Left lung (tissue), 10 donors: ENCODE results near the gene SOS1. TPM values are rescaled to one million over a fixed set of nuclear protein-coding genes. Genes with fewer than 3 reads are reported as not detected.

Source experiments
- ATAC-seq: fragments of 200-7000 bp; cut with Tn5 transposase; one replicate; pipeline ENCODE4 v1.9.1; 2020; ENCODE audit warnings: moderate library complexity
- DNase-seq, 4 donors: peaks; one replicate each; pipeline ENCODE4 v3.0.0-alpha.2; 2013 to 2020
- H3K27ac ChIP-seq, 2 donors: fragments of 200-600 bp; sonication (generic) in 1 of 2; one replicate each; pipeline versions ENCODE4 v1.5.0 to v1.8.0; 2020 to 2021
- H3K27me3 ChIP-seq, 2 donors: fragments of 200-600 bp; sonication (generic) in 1 of 2; one replicate each; pipeline versions ENCODE4 v1.5.0 to v1.8.0; 2020 to 2021
- H3K36me3 ChIP-seq, 2 donors: fragments of 200-600 bp; sonication (generic) in 1 of 2; one replicate each; pipeline versions ENCODE4 v1.5.0 to v1.8.0; 2020 to 2021
- H3K4me1 ChIP-seq, 2 donors: fragments of 200-600 bp; one replicate each; pipeline ENCODE4 v1.8.0; 2021
- H3K4me3 ChIP-seq, 2 donors: fragments of 200-600 bp; sonication (generic) in 1 of 2; one replicate each; pipeline versions ENCODE4 v1.5.0 to v1.8.0; 2020 to 2021; ENCODE audit warnings: mild to moderate bottlenecking in 1 of 2
- H3K9me3 ChIP-seq, 2 donors: fragments of 200-600 bp; sonication (generic) in 1 of 2; one replicate each; pipeline versions ENCODE4 v1.5.0 to v1.8.0; 2020 to 2021
- intact Hi-C, 2 donors: fragments of 100-400 bp; cut with DNase I; formaldehyde crosslinking; loops; one replicate each; pipeline versions ENCODE4 v1.11.2 to v1.14.2; 2022
- polyA plus RNA-seq, 6 donors: library from polyadenylated mRNA; unstranded; fragments of 120-200 nt; gene quantifications; one replicate each; pipeline ENCODE4 v1.2.1, GENCODE V29; 2013; ENCODE audit not compliant: insufficient read length in 6 of 6
- total RNA-seq, 2 donors: library from RNA; stranded (reverse); fragmentation: NEBNext Ultra II Directional; extraction: Animal tissue kit (Norgen Biotek cat#: 25700); gene quantifications; one replicate each; pipeline ENCODE4 v1.2.1, GENCODE V29; 2021
- TF ChIP-seq, protein P1 (sequence below), 2 donors: fragments of 200-600 bp; sonication (generic) in 1 of 2; IDR thresholded peaks; one replicate each; pipeline versions ENCODE4 v1.5.0 to v1.8.0; 2021; ENCODE audit warnings: antibody characterized with exemption in 2 of 2
- donor health status: DM: no; HTN: yes; CAD: no.
- donor health status: DM: no; HTN: no; CAD: no.

SOS1 gene
- total and polyA plus RNA-seq, 8 donors = 31.3 to 69.2 (median 60.7) TPM

DNA sequence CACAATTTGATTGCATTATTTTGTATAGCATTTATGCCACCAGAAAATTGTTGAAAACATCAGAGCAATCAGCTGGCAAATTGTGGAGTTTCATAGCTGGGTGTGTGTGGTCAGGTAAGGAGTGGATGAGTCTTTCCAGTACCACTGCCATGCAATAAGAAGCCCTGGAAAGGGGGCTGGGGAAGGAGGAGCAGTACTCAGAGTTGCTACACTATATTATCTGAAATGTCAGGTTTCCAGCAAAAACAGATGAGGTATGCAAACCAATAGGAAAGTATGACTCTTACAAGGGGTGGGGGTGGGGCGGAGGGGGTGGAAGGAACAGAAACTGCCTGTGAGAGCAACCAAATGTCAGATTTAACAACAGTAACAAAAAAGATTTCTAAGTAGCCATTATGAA, 112.2 kb downstream of the SOS1 start:
- peaks cover 0 to 85% of the 10 kb centered on the region in 2 donors for H3K36me3 ChIP-seq
- no peaks in the 10 kb centered on the region for H3K9me3 ChIP-seq
- no peaks in the 10 kb centered on the region for H3K27me3 ChIP-seq
- TF ChIP-seq, protein P1, sequence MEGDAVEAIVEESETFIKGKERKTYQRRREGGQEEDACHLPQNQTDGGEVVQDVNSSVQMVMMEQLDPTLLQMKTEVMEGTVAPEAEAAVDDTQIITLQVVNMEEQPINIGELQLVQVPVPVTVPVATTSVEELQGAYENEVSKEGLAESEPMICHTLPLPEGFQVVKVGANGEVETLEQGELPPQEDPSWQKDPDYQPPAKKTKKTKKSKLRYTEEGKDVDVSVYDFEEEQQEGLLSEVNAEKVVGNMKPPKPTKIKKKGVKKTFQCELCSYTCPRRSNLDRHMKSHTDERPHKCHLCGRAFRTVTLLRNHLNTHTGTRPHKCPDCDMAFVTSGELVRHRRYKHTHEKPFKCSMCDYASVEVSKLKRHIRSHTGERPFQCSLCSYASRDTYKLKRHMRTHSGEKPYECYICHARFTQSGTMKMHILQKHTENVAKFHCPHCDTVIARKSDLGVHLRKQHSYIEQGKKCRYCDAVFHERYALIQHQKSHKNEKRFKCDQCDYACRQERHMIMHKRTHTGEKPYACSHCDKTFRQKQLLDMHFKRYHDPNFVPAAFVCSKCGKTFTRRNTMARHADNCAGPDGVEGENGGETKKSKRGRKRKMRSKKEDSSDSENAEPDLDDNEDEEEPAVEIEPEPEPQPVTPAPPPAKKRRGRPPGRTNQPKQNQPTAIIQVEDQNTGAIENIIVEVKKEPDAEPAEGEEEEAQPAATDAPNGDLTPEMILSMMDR (IDR thresholded peaks at IDR 0.05) = no peak
- intact Hi-C loops = no loop called here
- H3K27ac ChIP-seq = no peak overlapping the region
- DNase-seq = no peak
- no peaks in the 10 kb centered on the region for H3K4me1 ChIP-seq
- H3K4me3 ChIP-seq = no peak overlapping the region
- ATAC-seq = no peak

DNA sequence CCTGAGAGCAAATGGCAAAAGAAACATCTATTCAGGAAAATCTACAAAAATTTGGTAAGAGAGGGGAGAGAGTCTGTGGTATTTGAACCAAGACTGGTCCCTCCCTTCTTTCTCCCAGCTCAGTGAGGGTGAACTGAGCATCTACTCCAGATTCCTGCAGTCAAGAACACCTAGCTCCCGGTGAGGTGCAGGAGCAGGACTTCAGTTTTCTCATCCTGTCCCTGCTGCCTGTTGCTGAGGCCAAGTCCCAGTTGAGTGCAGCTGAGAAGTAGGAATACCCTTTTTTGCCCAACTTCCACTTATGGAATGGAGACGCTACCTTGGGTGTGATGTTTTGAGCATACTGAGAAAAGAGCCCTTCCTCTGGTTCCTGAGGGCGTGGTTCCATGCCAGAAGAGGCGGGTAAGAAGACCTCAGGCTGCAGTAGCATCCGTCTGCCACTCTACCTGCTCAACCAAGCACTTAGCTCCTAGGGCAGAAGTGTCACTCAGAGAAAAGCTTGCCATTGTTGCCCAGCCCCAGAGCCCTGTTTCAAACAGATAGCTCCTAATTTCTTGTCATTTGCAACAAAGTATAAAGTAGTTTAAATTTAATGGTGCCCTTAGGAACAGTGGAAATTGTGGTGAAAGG, 112.9 kb downstream of the SOS1 start:
- Histone ChIP-seq H3K4me3 (no peak overlapping the region), H3K36me3 (peaks cover 0 to 80% of the 10 kb centered on the region in 2 donors), H3K27me3 (no peaks in the 10 kb centered on the region), H3K4me1 (no peaks in the 10 kb centered on the region), H3K27ac (no peak overlapping the region), H3K9me3 (no peaks in the 10 kb centered on the region)
- TF ChIP-seq, protein P1 (IDR thresholded peaks at IDR 0.05) = no peak
- DNase-seq (no peak), ATAC-seq (no peak)
- intact Hi-C loops = no loop called here

DNA sequence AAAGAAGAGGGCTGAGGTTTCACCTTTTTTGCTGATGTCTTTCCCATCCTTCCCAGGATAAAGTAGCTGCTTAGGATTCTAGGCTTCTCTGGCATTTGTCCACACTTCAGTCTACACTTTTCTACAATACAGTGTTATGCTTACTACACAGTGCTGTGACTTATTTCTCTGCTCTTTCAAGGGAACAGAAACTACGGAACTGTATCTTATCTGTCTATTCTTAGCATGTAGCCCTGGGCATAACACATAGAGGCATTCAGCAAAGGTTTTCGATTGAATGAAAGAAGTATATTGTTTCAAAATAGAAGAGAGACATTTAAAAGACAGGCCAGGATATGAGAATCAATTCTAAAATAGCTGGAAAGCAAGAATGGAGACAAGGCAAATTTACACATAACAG, 120.3 kb downstream of the SOS1 start:
- Histone ChIP-seq H3K27me3 (no peaks in the 10 kb centered on the region), H3K4me3 (no peak overlapping the region), H3K9me3 (no peaks in the 10 kb centered on the region), H3K4me1 (peaks cover 0 to 14% of the 10 kb centered on the region in 2 donors), H3K36me3 (peaks cover 0 to 75% of the 10 kb centered on the region in 2 donors), H3K27ac (no peak overlapping the region)
- DNase-seq (no peak), ATAC-seq (no peak)
- TF ChIP-seq, protein P1 (IDR thresholded peaks at IDR 0.05) = no peak
- intact Hi-C loops = no loop called here

DNA sequence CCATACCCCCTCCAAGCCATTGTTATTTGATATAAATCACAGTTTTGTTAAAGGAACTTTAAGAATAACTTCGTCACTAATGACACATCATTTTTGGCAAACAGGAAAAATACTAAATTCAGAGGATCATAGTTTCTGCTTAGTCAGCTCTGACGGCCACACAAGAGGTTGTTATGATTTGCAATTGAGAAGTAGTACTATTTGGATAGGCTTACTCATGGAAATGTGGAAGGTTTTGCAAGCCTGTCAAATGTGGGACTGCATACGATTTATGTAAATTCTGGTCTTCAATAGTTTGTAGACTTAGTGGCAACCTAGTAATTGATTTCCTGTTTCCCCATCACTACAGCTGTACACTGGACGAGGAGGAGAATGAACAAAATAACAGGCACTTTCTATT, 123.1 kb downstream of the SOS1 start:
- Histone ChIP-seq H3K36me3 (peaks cover 0 to 83% of the 10 kb centered on the region in 2 donors), H3K4me3 (no peak overlapping the region), H3K27ac (peak overlapping the region in 1 of 2 donors; percentile 30), H3K4me1 (peaks cover 0 to 14% of the 10 kb centered on the region in 2 donors), H3K27me3 (no peaks in the 10 kb centered on the region), H3K9me3 (no peaks in the 10 kb centered on the region)
- DNase-seq (peak in 2 of 4 donors; percentile 37 to 73), ATAC-seq (peak; percentile 91)
- TF ChIP-seq, protein P1 (IDR thresholded peaks at IDR 0.05) = no peak
- intact Hi-C loops = no loop called here

DNA sequence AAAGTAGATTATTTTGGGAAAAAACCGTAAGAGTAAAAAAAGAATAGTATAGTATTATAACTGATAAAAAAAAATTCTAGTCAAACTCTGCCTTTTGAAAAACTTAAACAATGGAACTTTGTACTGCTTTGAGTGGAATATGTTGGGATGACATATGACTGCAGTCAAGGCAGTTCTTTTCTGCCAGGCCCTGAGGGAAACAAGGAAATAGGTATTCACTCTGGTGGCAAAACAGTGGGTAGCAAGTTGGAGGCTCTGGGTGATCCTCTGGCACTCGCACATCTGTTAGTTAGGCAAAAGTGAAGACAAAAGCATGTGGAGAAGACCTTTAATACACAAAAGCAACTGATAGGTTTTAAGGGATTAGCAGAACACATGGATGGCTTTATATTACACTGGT, 129.0 kb downstream of the SOS1 start:
- intact Hi-C loops = no loop called here

More for the DNA sequence above, 129.0 kb downstream of the SOS1 start:
- ATAC-seq (no peak), DNase-seq (no peak)
- no peaks in the 10 kb centered on the region for H3K27me3 ChIP-seq
- H3K36me3 ChIP-seq = peaks cover 0 to 68% of the 10 kb centered on the region in 2 donors
- TF ChIP-seq, protein P1 (IDR thresholded peaks at IDR 0.05) = no peak
- H3K4me3 ChIP-seq = no peak overlapping the region
- no peaks in the 10 kb centered on the region for H3K4me1 ChIP-seq
- no peak overlapping the region for H3K27ac ChIP-seq
- no peaks in the 10 kb centered on the region for H3K9me3 ChIP-seq
